B cell (primary cell): ENCODE data around the gene TCF12.

Experiments
- CTCF ChIP-seq: fragments of 200-600 bp; IDR thresholded peaks from one replicate; pipeline ENCODE4 v1.8.0; 2022; ENCODE audit warnings: antibody characterized with exemption, mild to moderate bottlenecking
- EZH2 ChIP-seq: IDR thresholded peaks from 2 replicates; pipeline ENCODE4 v1.6.1; 2012; ENCODE audit warnings: borderline replicate concordance, low read depth, mild to moderate bottlenecking, moderate library complexity, low read length; ENCODE audit not compliant: insufficient read depth, poor library complexity, severe bottlenecking

GRCh38 chr15:56982987-56983386 is 64.5 kb downstream of the TCF12 start:
- TF ChIP-seq CTCF (no peak), EZH2 (no peak)
